GM13977 (cell line): Measurements from ENCODE around the gene A4GALT.

Experiments
- DNase-seq: peaks from one replicate; pipeline ENCODE4 v3.0.0; 2012; ENCODE audit warnings: low spot score
- in situ Hi-C: fragments of 300-500 bp; cut with MboI; formaldehyde crosslinking; loops from one replicate; pipeline ENCODE4 v1.12.0; 2022; ENCODE audit warnings: low sequenced_read_pairs, low pct_unique_long_range_greater_than_20kb, mixed read lengths, inconsistent platforms; ENCODE audit not compliant: unreplicated experiment
- TF ChIP-seq, protein P1 (sequence below): IDR thresholded peaks from 2 replicates; pipeline ENCODE4 v1.5.1; 2012; ENCODE audit warnings: mild to moderate bottlenecking, control low read depth; ENCODE audit not compliant: insufficient read depth; ENCODE audit errors: extremely low read depth, missing control alignments

Gene A4GALT

DNA sequence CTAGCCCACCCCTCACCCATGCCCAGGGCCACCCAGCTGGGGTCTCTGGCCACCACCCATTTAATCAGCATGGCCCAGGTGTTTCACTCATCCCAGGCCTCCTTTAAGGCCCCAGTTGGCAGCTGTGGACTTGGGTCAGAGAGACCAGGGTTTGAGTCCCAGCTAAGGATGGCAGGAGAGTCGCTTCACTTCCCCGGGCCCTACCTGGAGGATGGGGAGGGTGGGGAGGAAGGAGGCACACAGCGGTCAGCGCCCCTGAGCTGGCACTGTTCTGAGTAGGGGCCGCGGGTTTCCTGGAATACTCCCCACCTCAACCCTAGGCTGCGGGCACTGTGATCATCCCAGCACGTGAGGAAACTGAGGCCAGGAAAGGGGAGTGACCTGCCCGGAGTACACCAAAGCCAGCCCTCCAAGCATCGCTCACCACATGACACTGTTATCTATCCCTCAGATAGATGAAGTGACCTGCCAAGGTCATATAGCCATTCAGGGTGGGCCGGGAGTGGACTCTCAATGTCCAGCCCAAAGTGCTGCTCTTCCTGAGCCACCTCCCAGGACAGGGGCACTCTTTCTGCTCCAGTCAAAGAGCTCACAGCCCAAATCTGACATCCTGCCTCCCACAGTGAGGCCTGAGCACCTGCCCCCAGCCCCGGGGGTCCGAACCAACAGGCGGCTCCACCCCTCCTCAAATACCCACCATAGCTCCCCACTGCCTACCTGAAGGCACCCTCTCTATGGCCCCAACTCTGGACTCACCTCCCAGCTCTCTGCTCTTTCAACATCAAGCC, 76.8 kb downstream of the A4GALT start:
- TF ChIP-seq, protein P1, sequence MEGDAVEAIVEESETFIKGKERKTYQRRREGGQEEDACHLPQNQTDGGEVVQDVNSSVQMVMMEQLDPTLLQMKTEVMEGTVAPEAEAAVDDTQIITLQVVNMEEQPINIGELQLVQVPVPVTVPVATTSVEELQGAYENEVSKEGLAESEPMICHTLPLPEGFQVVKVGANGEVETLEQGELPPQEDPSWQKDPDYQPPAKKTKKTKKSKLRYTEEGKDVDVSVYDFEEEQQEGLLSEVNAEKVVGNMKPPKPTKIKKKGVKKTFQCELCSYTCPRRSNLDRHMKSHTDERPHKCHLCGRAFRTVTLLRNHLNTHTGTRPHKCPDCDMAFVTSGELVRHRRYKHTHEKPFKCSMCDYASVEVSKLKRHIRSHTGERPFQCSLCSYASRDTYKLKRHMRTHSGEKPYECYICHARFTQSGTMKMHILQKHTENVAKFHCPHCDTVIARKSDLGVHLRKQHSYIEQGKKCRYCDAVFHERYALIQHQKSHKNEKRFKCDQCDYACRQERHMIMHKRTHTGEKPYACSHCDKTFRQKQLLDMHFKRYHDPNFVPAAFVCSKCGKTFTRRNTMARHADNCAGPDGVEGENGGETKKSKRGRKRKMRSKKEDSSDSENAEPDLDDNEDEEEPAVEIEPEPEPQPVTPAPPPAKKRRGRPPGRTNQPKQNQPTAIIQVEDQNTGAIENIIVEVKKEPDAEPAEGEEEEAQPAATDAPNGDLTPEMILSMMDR: no peak
- in situ Hi-C loops: no loop called here
- no peak for DNase-seq

DNA sequence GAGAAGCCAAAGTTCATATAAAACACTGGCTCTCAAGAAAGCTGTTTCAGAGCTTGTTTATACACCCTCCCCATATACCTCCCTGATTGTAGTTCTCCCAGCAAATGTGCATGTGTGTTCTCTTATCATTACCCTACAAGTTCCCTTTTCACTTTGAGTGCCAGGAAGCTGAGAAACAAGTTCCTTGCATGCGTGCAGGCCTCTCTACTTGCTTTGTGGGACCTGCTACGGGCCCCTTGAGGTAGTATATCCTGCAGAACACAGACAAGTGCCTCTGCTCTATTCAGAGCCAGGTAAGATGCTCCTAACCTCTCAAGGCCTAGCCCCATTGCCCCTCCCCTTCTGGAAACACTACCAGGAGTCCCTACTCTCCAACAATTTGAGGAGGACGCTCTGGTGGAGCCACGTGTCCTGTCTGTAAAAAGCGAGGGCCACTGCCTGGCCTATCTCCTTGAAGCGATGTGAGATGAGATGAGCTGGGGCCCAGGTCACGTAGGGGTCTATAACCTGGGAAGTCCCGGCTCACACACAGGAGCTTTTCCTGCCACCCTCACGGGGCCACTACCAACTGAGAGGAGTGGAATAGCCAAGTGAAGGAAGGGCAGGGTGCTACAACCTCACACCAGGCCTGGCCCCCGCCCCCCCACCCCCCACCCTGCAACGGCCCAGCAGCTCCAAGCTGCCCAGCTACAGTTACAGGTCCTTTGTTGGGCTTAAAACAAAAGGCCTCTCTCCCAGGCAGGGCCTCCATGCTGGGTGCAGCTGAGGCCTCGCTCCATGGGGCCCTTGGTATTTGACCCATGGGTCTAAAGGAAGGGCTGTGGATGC, 77.7 kb downstream of the A4GALT start:
- no peak for DNase-seq
- TF ChIP-seq, protein P1: no peak
- in situ Hi-C loops: no loop called here
